ENCODE results near the gene HOMER2. TPM values are rescaled to one million over a fixed set of nuclear protein-coding genes. Genes with fewer than 3 reads are reported as not detected.

HOMER2 gene
- total RNA-seq, 4 donors from 2014 or later: 30.9 to 59.0 (median 39.4) TPM

DNA sequence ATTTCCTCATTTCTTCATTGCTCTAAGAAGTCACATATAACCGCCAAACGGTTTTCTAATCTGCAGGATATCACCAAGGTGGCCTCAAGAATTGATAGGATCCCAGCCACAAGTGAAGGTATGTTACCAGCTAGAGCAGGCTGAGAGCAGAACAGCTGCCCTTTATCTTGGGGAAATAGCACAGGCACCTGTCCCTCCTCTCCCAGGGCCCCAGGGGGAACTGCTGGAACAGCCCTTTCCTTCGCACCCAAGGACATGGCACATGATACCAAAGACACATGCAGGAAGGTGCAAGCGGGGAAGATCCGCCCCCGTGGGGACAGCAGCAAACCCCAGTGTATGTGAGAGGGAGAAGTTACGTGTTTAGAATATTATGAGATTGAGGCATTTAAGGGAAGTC is 35.3 kb downstream of the HOMER2 start:
- Histone ChIP-seq H3K4me1 (peaks cover 7 to 24% (median 10%) of the 10 kb centered on the region in 3 donors), H3K9me3 (no peaks in the 10 kb centered on the region), H3K27ac (peak overlapping the region in 1 of 4 donors; percentile 6), H3K27me3 (no peaks in the 10 kb centered on the region), H3K4me3 (no peak overlapping the region), H3K36me3 (no peaks in the 10 kb centered on the region)
- no peak for DNase-seq
- intact Hi-C loops (cut with DNase I): no loop called here
- WGBS, 2 donors: 82 to 89% methylated on average over 6 to 7 of the region's 7 CpGs
- TF ChIP-seq, protein P1, sequence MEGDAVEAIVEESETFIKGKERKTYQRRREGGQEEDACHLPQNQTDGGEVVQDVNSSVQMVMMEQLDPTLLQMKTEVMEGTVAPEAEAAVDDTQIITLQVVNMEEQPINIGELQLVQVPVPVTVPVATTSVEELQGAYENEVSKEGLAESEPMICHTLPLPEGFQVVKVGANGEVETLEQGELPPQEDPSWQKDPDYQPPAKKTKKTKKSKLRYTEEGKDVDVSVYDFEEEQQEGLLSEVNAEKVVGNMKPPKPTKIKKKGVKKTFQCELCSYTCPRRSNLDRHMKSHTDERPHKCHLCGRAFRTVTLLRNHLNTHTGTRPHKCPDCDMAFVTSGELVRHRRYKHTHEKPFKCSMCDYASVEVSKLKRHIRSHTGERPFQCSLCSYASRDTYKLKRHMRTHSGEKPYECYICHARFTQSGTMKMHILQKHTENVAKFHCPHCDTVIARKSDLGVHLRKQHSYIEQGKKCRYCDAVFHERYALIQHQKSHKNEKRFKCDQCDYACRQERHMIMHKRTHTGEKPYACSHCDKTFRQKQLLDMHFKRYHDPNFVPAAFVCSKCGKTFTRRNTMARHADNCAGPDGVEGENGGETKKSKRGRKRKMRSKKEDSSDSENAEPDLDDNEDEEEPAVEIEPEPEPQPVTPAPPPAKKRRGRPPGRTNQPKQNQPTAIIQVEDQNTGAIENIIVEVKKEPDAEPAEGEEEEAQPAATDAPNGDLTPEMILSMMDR (IDR thresholded peaks at IDR 0.05): no peak
- no peak for TF ChIP-seq POLR2A (IDR thresholded peaks at IDR 0.05)

DNA sequence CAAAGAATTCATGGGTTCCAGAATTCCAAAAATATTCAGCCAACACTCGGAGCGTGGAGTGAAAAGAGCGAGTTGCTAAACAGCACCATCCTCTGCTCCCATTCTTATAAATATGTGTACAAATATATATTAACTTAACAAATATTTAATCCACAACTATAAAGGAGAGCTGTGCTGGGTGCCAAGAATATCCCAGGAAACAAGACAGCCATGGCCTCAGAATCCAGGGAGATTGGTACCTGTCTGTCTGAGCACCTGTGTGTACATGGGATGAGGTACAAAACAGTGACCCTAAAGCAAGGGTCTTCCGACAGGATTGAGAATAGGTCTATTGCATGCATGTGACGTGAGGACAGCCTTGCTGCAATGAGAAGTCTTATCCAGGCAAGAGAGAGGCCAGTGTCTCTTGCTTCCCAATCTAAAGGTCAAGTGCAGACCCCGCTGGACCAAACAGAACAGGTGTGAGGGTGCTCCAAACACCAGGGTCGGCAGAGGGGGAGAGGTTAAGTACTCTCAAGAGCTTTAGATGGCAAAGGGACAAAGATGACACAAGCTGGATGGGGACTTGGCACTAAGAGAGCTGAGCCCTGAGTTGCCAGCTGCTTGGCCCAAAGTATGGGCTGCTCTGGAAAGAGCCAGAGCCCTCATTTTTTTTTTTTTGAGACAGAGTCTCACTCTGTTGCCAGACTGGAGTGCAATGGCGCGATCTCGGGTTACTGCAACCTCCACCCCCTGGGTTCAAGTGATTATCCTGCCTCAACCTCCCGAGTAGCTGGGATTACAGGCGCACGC is 36.2 kb downstream of the HOMER2 start:
- H3K4me3 ChIP-seq: no peak overlapping the region
- DNase-seq: no peak
- peaks cover 7 to 24% (median 10%) of the 10 kb centered on the region in 3 donors for H3K4me1 ChIP-seq
- H3K27ac ChIP-seq: no peak overlapping the region
- no peaks in the 10 kb centered on the region for H3K9me3 ChIP-seq
- H3K27me3 ChIP-seq: no peaks in the 10 kb centered on the region
- intact Hi-C loops (cut with DNase I): no loop called here
- H3K36me3 ChIP-seq: no peaks in the 10 kb centered on the region
- 81 to 88% methylated on average over 8 to 13 of the region's 13 CpGs for WGBS, 2 donors
- TF ChIP-seq, protein P1 (IDR thresholded peaks at IDR 0.05): no peak
- TF ChIP-seq POLR2A (IDR thresholded peaks at IDR 0.05): no peak

DNA sequence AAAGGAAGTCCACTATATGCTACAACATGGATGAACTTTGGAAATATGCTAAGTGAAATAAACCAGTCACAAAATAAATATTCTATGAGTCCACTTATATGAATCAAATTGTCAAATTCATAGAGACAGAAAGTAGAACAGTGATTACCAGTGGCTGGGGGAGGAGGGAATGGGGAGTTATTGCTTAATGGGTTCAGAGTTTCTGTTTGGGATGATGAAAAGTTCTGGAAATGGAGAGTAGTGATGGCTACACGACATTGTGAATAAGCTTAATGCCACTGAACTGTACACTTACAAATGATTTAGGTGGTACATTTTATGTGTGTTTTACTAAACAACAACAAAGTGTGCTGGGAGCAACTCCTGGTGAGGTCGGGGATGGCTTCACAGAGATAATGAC is 38.1 kb downstream of the HOMER2 start:
- intact Hi-C loops (cut with DNase I): no loop called here
- Histone ChIP-seq H3K36me3 (no peaks in the 10 kb centered on the region), H3K27ac (no peak overlapping the region), H3K4me3 (no peak overlapping the region), H3K27me3 (no peaks in the 10 kb centered on the region), H3K4me1 (peaks cover 7 to 14% (median 7%) of the 10 kb centered on the region in 3 donors), H3K9me3 (peaks cover 0 to 4% (median 3%) of the 10 kb centered on the region in 3 donors)
- TF ChIP-seq POLR2A (IDR thresholded peaks at IDR 0.05): no peak
- 74 to 84% methylated on average over 2 of the region's 2 CpGs for WGBS, 2 donors
- no peak for DNase-seq

DNA sequence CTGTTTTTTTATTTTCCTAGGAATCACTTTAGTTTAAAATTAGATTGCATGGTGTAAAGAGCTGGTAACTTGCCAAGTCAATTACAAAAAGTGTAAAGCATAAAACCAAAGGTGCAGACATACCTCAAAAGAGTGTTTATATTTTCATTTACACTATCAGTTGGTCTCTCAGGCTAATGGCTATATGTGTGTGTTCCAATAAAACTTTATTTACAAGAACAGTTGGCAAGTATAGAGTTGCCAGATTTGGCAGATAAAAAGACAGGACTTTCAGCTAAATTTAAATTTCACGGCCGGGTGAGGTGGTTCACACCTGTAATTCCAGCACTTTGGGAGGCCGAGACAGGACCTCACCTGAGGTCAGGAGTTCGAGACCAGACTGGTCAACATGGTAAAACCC is 41.1 kb downstream of the HOMER2 start:
- intact Hi-C loops (cut with DNase I): no loop called here
- Histone ChIP-seq H3K36me3 (no peaks in the 10 kb centered on the region), H3K4me3 (no peak overlapping the region), H3K27me3 (no peaks in the 10 kb centered on the region), H3K4me1 (no peaks in the 10 kb centered on the region), H3K27ac (no peak overlapping the region), H3K9me3 (peaks cover 0 to 20% (median 7%) of the 10 kb centered on the region in 3 donors)
- DNase-seq: no peak
- 94 to 96% methylated on average over 4 of the region's 4 CpGs for WGBS, 2 donors
- no peak for TF ChIP-seq POLR2A (IDR thresholded peaks at IDR 0.05)
- TF ChIP-seq, protein P1 (IDR thresholded peaks at IDR 0.05): no peak

DNA sequence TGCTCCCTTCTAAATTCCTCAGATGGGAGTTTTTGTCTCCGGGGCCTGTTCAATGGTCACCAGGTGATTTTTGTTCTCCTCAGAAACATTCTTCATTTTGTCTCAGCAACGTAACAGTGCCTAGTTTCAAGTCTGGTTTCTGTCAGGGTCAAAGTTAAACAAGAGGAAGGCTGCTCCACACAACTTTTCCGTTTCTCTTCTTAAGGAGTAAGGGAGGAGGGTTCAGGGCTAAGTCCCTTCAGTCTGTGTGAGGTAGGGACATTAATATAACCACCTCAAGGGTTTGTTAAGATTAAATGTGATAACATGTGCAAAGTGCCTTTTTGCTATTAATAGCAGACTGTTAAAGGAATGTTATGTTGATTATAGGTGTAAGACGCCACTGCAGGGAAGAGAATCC is 41.8 kb downstream of the HOMER2 start:
- Histone ChIP-seq H3K4me1 (no peaks in the 10 kb centered on the region), H3K9me3 (peaks cover 0 to 20% (median 7%) of the 10 kb centered on the region in 3 donors), H3K27ac (no peak overlapping the region), H3K36me3 (no peaks in the 10 kb centered on the region), H3K27me3 (no peaks in the 10 kb centered on the region), H3K4me3 (no peak overlapping the region)
- no peak for DNase-seq
- no peak for TF ChIP-seq POLR2A (IDR thresholded peaks at IDR 0.05)
- 55 to 63% methylated on average over 4 of the region's 4 CpGs for WGBS, 2 donors
- intact Hi-C loops (cut with DNase I): no loop called here

DNA sequence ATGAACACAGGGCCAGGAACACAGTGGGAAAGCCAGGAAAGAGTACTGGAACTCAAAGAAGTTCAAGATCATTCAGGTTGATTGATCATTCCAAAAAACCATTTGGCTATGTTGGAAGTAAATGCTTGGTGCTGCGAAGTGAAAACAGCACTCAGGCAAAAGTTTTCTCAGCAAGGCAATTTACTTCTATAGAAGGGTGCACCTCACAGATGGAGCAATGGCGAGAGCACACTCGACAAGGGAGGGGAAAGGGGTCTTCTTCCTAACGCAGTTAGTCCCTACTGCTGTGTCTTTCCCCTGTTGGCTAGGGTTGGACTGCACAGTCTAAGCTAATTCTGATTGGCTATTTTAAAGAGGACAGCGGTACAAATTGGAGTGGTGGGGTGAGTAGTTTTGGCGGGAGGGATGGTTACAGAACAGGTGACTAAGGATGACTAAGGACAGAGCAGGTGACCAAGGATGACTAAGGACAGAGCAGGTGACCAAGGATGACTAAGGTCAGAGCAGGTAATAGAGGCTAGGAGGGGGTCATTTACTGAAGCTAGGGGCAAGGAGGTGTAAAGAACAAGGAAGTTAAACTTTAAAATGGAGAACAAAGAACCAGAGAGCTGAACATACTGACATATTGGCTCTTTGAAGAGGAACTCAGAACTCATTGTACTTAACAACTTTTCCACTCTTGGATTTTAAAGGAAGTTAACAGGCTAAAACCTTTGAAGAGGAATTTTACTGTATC is 43.3 kb downstream of the HOMER2 start:
- WGBS, 2 donors: 88 to 95% methylated on average over 6 of the region's 6 CpGs
- intact Hi-C loops (cut with DNase I): no loop called here
- Histone ChIP-seq H3K36me3 (no peaks in the 10 kb centered on the region), H3K4me1 (no peaks in the 10 kb centered on the region), H3K9me3 (peaks cover 0 to 20% (median 7%) of the 10 kb centered on the region in 3 donors), H3K27me3 (no peaks in the 10 kb centered on the region), H3K27ac (no peak overlapping the region), H3K4me3 (no peak overlapping the region)
- TF ChIP-seq POLR2A (IDR thresholded peaks at IDR 0.05): no peak
- TF ChIP-seq, protein P1 (IDR thresholded peaks at IDR 0.05): no peak
- DNase-seq: no peak

Data from esophagus squamous epithelium (tissue), 5 donors.